H9 (cell line): Measurements from ENCODE around the gene PDCL3. TPM values are rescaled to one million over a fixed set of nuclear protein-coding genes. Genes with fewer than 3 reads are reported as not detected.

Experiments used
- DNase-seq: peaks from one replicate; pipeline ENCODE4 v3.0.0-alpha.2; 2017
- H2AFZ ChIP-seq: one replicate; pipeline ENCODE4 v1.6.1; 2013; ENCODE audit warnings: mild to moderate bottlenecking, low read length, control low read depth, moderate library complexity
- H2AK5ac ChIP-seq: 2 replicates; pipeline ENCODE4 v1.6.1; 2013; ENCODE audit warnings: low read length, control low read depth, mixed read lengths; ENCODE audit not compliant: insufficient read length
- H2BK120ac ChIP-seq: one replicate; pipeline ENCODE4 v1.6.1; 2013; ENCODE audit warnings: low read depth, mild to moderate bottlenecking, low read length, control low read depth, inconsistent platforms; ENCODE audit not compliant: poor library complexity, severe bottlenecking
- H2BK12ac ChIP-seq: 2 replicates; pipeline ENCODE4 v1.6.1; 2013; ENCODE audit warnings: low read length, control low read depth, mixed read lengths, low read depth; ENCODE audit not compliant: insufficient read length
- H2BK15ac ChIP-seq: 2 replicates; pipeline ENCODE4 v1.6.1; 2013; ENCODE audit warnings: low read depth, low read length, control low read depth
- H2BK20ac ChIP-seq: one replicate; pipeline ENCODE4 v1.6.1; 2013; ENCODE audit warnings: low read depth, mild to moderate bottlenecking, low read length, control low read depth, inconsistent platforms; ENCODE audit not compliant: poor library complexity, severe bottlenecking
- H2BK5ac ChIP-seq: 2 replicates; pipeline ENCODE4 v1.6.1; 2013; ENCODE audit warnings: low read length, control low read depth, mixed read lengths; ENCODE audit not compliant: insufficient read length
- H3K14ac ChIP-seq: 2 replicates; pipeline ENCODE4 v1.6.1; 2013; ENCODE audit warnings: low read length, control low read depth; ENCODE audit not compliant: insufficient read depth
- H3K18ac ChIP-seq: 2 replicates; pipeline ENCODE4 v1.6.1; 2013; ENCODE audit warnings: low read depth, mild to moderate bottlenecking, mixed read lengths, low read length, control low read depth; ENCODE audit not compliant: insufficient read length
- H3K23ac ChIP-seq: 2 replicates; pipeline ENCODE4 v1.6.1; 2013; ENCODE audit warnings: low read length, control low read depth, mixed read lengths, low read depth; ENCODE audit not compliant: insufficient read length
- H3K23me2 ChIP-seq: 2 replicates; pipeline ENCODE4 v1.6.1; 2013; ENCODE audit warnings: low read depth, mild to moderate bottlenecking, mixed read lengths, low read length, control low read depth; ENCODE audit not compliant: insufficient read length, poor library complexity, severe bottlenecking
- H3K27ac ChIP-seq: 2 replicates; pipeline ENCODE4 v1.5.1; 2013; ENCODE audit warnings: low read length, control low read depth, mixed read lengths, low read depth; ENCODE audit not compliant: insufficient read length
- H3K27me3 ChIP-seq: 2 replicates; pipeline ENCODE4 v1.6.1; 2013; ENCODE audit warnings: low read length, control low read depth, inconsistent platforms; ENCODE audit not compliant: insufficient read depth
- H3K4ac ChIP-seq: 2 replicates; pipeline ENCODE4 v1.6.1; 2013; ENCODE audit warnings: low read depth, mild to moderate bottlenecking, control low read depth, inconsistent platforms, low read length, moderate library complexity
- H3K4me1 ChIP-seq: 2 replicates; pipeline ENCODE4 v1.6.1; 2013; ENCODE audit warnings: low read length, control low read depth, inconsistent platforms; ENCODE audit not compliant: insufficient read depth
- H3K4me2 ChIP-seq: 2 replicates; pipeline ENCODE4 v1.6.1; 2013; ENCODE audit warnings: low read length, control low read depth, mixed read lengths; ENCODE audit not compliant: insufficient read length, insufficient read depth
- H3K56ac ChIP-seq: 2 replicates; pipeline ENCODE4 v1.6.1; 2013; ENCODE audit warnings: low read depth, mild to moderate bottlenecking, mixed read lengths, low read length, control low read depth; ENCODE audit not compliant: insufficient read length
- H3K79me1 ChIP-seq: 2 replicates; pipeline ENCODE4 v1.6.1; 2013; ENCODE audit warnings: low read depth, mild to moderate bottlenecking, moderate library complexity, low read length, control low read depth, inconsistent platforms; ENCODE audit not compliant: insufficient read depth, poor library complexity, severe bottlenecking
- H3K79me2 ChIP-seq: 2 replicates; pipeline ENCODE4 v1.6.1; 2013; ENCODE audit warnings: low read length, control low read depth, inconsistent platforms; ENCODE audit not compliant: insufficient read depth
- H3K9ac ChIP-seq: 2 replicates; pipeline ENCODE4 v1.6.1; 2013; ENCODE audit warnings: low read length, control low read depth, mixed read lengths; ENCODE audit not compliant: insufficient read length; ENCODE audit errors: extremely low read depth
- H3K9me3 ChIP-seq: one replicate; pipeline ENCODE4 v1.6.1; 2013; ENCODE audit warnings: low read depth, low read length, inconsistent platforms; ENCODE audit not compliant: control insufficient read depth
- H3T11ph ChIP-seq: one replicate; pipeline ENCODE4 v1.6.1; 2013; ENCODE audit warnings: mild to moderate bottlenecking, low read length, control low read depth, inconsistent platforms
- H4K20me1 ChIP-seq: one replicate; pipeline ENCODE4 v1.6.1; 2013; ENCODE audit not compliant: control insufficient read depth, insufficient read length, insufficient read depth
- H4K5ac ChIP-seq: 2 replicates; pipeline ENCODE4 v1.6.1; 2013; ENCODE audit warnings: low read depth, mild to moderate bottlenecking, mixed read lengths, low read length, control low read depth; ENCODE audit not compliant: insufficient read length
- H4K8ac ChIP-seq: replicated peaks from 2 replicates; pipeline ENCODE4 v1.6.1; 2013; ENCODE audit warnings: low read length, control low read depth, mixed read lengths, low read depth; ENCODE audit not compliant: insufficient read length
- H4K91ac ChIP-seq: 2 replicates; pipeline ENCODE4 v1.6.1; 2013; ENCODE audit warnings: low read depth, mild to moderate bottlenecking, moderate library complexity, mixed read lengths, low read length, control low read depth; ENCODE audit not compliant: insufficient read length
- H3K27ac Mint-ChIP-seq, 3 experiments: 2 replicates in 2 of 3; 3 replicates in 1 of 3; pipeline ENCODE4 v1.8.0; 2020 to 2021; ENCODE audit warnings: mixed read lengths in 3 of 3, mild to moderate bottlenecking in 1 of 3, moderate library complexity in 1 of 3
- H3K27me3 Mint-ChIP-seq: 2 replicates; pipeline ENCODE4 v1.8.0; 2021; ENCODE audit warnings: low read depth, mild to moderate bottlenecking, moderate library complexity, mixed read lengths
- H3K36me3 Mint-ChIP-seq, 3 experiments: 2 replicates in 2 of 3; 3 replicates in 1 of 3; pipeline ENCODE4 v1.8.0; 2020 to 2021; ENCODE audit warnings: low read depth in 3 of 3, mixed read lengths in 3 of 3; ENCODE audit not compliant: insufficient read depth in 1 of 3
- H3K4me1 Mint-ChIP-seq, 2 experiments: 2 replicates each; pipeline ENCODE4 v1.8.0; 2020; ENCODE audit warnings: mixed read lengths in 2 of 2
- H3K4me3 Mint-ChIP-seq, 2 experiments: 2 replicates in 1 of 2; 3 replicates in 1 of 2; pipeline ENCODE4 v1.8.0; 2020 to 2021; ENCODE audit warnings: mild to moderate bottlenecking in 2 of 2, mixed read lengths in 2 of 2, moderate library complexity in 1 of 2
- H3K9me3 Mint-ChIP-seq, 2 experiments: 2 replicates in 1 of 2; 3 replicates in 1 of 2; pipeline ENCODE4 v1.8.0; 2020; ENCODE audit warnings: mild to moderate bottlenecking in 2 of 2, mixed read lengths in 2 of 2, moderate library complexity in 1 of 2
- WGBS: extraction: QIAGEN DNeasy Blood & Tissue Kit; methylation state at CpG from one replicate; pipeline ENCODE4 v1.1.7; 2013; ENCODE audit warnings: missing lambda C conversion rate, low lambda C conversion rate, mixed read lengths; ENCODE audit not compliant: insufficient read length; ENCODE audit errors: extremely low coverage; 5-methylcytosine and 5-hydroxymethylcytosine counted together
- total RNA-seq: library from RNA; stranded (reverse); gene quantifications from 2 replicates; pipeline ENCODE4 v1.2.1, GENCODE V29; 2021
- TF ChIP-seq, protein P1 (sequence below): fragments of 200-600 bp; sonication (generic); conservative IDR thresholded peaks from 3 replicates; pipeline ENCODE4 v1.8.0; 2021; ENCODE audit warnings: antibody characterized with exemption, mild to moderate bottlenecking

Gene PDCL3
- total RNA-seq, 1 experiment from 2014 or later, result 39.4 TPM

DNA sequence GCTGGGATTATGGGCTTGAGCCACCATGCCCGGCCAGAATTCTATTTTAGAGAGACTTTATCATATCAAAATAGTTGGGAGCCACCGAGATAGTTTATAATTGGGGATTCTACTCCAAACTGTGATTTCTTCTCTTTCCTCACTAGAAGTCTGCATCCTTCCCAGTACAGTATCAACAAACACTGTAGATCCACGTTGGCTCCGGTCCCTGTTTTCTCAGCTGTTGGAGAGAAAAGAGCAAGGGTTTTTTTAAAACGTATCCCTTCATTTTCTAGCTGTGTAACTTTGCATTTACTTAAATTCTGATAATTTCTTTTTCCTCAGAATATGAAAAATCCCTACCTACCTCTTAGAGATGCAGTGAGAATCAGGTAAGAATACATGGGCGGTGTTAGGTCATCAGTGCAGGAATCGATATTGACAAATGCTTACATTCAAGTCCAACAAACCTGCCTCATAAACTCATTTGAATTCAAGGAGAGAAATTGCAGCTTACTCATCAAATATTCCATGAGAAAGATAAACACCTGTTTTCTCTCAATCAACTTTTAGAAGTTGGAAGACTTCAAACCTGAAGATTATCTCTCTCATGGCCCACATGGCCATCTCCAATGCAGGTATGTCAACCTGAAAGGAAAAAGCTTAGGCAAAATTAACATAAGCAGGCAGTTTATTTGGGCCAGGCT lies 17.7 kb upstream of the PDCL3 start:
- Histone ChIP-seq H3K56ac (no peak overlapping the region), H3K27me3 (no peaks in the 10 kb centered on the region), H3K9me3 (peaks cover 9% of the 10 kb centered on the region), H3K9ac (no peak overlapping the region), H2BK15ac (no peak overlapping the region), H3K23ac (no peak overlapping the region), H4K8ac (no peak overlapping the region), H2BK12ac (no peak overlapping the region), H3K4me2 (no peak overlapping the region), H3K4ac (no peak overlapping the region), H2BK5ac (no peak overlapping the region), H4K5ac (no peak overlapping the region), H3K18ac (no peak overlapping the region), H4K20me1 (no peaks in the 10 kb centered on the region), H3K27ac (no peak overlapping the region), H3K23me2 (no peaks in the 10 kb centered on the region), H3K4me1 (no peaks in the 10 kb centered on the region; the same call in 1 of the 2 replicates), H2BK120ac (no peak overlapping the region), H2AK5ac (no peak overlapping the region), H3T11ph (no peak overlapping the region), H3K79me1 (no peaks in the 10 kb centered on the region), H3K14ac (no peak overlapping the region), H2BK20ac (no peak overlapping the region), H2AFZ (no peak overlapping the region), H4K91ac (no peak overlapping the region), H3K79me2 (0 out of 2 replicates have a peak, but pooled peaks cover 3% of the 10 kb centered on the region)
- H3K36me3 Mint-ChIP-seq, result peaks cover 2 to 18% (median 6%) of the 10 kb centered on the region in 3 experiments
- no CpG with 5 or more reads among the region's 7 CpGs for whole genome bisulfite sequencing
- H3K27ac Mint-ChIP-seq, result no peak overlapping the region
- H3K27me3 Mint-ChIP-seq, result no peaks in the 10 kb centered on the region; the same call in 1 of the 2 replicates
- no peak overlapping the region for H3K4me3 Mint-ChIP-seq
- peaks cover 21% of the 10 kb centered on the region in 2 experiments for H3K9me3 Mint-ChIP-seq
- DNase-seq, result no peak
- peaks cover 23 to 24% of the 10 kb centered on the region in 2 experiments for H3K4me1 Mint-ChIP-seq
- TF ChIP-seq, protein P1, sequence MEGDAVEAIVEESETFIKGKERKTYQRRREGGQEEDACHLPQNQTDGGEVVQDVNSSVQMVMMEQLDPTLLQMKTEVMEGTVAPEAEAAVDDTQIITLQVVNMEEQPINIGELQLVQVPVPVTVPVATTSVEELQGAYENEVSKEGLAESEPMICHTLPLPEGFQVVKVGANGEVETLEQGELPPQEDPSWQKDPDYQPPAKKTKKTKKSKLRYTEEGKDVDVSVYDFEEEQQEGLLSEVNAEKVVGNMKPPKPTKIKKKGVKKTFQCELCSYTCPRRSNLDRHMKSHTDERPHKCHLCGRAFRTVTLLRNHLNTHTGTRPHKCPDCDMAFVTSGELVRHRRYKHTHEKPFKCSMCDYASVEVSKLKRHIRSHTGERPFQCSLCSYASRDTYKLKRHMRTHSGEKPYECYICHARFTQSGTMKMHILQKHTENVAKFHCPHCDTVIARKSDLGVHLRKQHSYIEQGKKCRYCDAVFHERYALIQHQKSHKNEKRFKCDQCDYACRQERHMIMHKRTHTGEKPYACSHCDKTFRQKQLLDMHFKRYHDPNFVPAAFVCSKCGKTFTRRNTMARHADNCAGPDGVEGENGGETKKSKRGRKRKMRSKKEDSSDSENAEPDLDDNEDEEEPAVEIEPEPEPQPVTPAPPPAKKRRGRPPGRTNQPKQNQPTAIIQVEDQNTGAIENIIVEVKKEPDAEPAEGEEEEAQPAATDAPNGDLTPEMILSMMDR, result no peak
